GM10266 (cell line): ENCODE measurements around the gene WHRN.

Experiments used
- DNase-seq: peaks from one replicate; pipeline ENCODE4 v3.0.0; 2012; ENCODE audit errors: extremely low spot score
- TF ChIP-seq, protein P1 (sequence below): IDR thresholded peaks from 2 replicates; pipeline ENCODE4 v1.5.1; 2012; ENCODE audit warnings: mild to moderate bottlenecking, low read depth; ENCODE audit not compliant: control insufficient read depth, insufficient read depth; ENCODE audit errors: missing control alignments

WHRN gene

DNA sequence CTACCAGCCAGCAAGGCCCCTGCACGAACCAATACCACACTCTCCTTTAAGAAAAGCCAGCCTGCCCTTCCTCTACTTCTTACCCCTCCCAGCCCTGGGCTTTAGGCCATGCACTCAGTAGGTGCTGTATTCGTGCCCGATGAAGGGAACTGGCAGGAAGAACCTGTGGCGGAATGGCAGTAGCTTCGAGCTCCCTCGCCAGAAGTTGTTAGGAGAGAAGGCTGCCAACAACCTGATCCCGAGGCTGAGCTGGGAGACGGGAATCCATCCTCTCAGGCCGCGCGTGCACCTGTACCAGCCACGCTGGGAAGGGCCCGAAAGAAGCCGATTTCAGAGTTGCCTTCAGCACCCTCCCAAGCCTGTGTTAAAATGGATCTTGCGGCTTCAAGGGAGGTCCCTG is 72.2 kb downstream of the WHRN start:
- DNase-seq = no peak
- TF ChIP-seq, protein P1, sequence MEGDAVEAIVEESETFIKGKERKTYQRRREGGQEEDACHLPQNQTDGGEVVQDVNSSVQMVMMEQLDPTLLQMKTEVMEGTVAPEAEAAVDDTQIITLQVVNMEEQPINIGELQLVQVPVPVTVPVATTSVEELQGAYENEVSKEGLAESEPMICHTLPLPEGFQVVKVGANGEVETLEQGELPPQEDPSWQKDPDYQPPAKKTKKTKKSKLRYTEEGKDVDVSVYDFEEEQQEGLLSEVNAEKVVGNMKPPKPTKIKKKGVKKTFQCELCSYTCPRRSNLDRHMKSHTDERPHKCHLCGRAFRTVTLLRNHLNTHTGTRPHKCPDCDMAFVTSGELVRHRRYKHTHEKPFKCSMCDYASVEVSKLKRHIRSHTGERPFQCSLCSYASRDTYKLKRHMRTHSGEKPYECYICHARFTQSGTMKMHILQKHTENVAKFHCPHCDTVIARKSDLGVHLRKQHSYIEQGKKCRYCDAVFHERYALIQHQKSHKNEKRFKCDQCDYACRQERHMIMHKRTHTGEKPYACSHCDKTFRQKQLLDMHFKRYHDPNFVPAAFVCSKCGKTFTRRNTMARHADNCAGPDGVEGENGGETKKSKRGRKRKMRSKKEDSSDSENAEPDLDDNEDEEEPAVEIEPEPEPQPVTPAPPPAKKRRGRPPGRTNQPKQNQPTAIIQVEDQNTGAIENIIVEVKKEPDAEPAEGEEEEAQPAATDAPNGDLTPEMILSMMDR = no peak

DNA sequence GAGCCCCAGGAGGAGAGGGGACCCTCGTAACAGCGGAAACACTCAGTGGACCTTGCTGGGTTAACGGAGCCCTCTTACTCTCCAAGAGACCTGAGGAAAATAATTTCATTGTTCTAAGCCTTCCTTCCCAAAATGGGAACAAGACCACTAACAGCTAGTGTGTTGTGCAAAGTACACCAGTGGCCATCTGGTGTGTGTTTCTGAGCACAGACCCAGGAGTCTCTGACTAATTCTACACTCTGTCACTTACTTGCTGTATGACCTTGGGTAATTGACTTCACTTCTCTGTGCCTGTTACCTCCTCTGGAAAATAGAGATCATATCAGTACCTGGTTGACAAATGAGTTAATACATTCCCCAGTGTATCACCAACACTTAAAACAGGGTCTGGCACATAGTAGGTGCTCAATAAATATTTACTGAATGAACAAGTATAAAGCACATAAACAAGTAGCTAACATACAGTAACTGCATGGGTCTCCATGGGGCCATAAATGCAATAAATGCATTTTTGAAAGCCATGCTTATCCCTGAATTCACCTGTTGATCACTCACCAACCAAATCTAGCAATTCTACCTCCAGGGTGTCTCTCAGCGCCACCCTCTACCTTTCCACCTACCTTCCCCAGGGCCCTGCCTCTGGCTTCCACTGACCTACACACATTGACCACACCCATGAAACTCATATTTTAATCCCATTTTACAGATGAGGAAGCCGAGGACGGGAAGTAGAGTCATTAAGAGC is 72.8 kb downstream of the WHRN start:
- TF ChIP-seq, protein P1 = no peak
- no peak for DNase-seq

DNA sequence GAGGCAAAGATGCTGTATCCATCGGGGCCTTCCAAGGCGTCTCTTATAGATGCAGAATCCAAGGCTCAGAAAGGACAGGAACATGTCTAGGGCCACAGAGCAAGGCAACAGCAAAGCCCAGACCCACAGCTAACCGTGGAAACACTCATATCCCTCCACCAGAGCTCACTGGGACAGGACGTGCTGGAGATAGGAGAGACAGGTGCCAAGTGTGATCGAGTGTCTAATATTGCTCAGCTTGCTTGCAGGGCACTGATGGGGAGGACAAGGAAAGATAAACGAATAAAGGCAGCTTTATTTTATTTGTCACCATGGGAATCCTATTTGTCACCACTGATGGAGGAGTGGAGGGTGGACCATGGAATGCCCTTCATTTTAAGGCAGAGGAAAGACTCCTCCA is 73.5 kb downstream of the WHRN start:
- DNase-seq = no peak

DNA sequence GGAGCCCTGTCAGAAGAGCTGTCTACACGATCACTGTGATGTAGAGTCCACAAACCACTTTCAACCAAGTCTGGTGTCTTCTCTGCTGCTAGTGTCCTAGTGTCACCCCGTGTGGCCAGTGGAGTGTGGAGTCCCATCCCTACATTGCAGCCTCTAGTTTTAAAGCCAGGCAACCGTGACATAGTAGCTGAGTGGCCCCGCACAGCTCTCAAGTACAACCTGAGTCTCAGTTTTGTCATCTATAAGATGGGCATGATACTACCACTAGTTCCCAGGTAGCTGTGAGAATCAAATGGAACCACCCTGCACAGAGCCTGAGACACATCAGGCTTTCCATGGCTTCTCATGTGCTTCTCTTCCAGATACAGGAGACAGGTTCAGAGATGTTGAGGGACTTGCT is 74.3 kb downstream of the WHRN start:
- DNase-seq = no peak
- TF ChIP-seq, protein P1 = no peak

More for the DNA sequence above, 73.5 kb downstream of the WHRN start:
- TF ChIP-seq, protein P1 = no peak

DNA sequence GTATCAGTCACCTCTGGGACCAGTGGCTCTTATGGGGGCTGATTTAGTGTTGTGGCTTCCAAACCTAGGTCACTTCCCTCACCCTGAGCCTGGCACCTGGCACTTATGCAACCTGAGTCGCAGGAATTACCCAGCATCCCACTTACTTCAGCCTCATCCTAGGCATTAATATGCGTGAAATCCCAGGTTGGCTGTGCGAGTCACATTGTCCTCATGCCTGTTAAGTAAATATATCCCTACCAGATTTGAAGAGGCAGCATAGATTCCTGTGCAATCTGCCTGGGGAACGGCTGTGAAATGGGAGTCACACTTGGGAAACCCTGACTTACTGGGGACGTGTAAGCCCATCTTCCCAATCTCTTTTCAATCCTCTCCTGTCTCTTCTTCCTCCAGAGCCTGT is 74.8 kb downstream of the WHRN start:
- TF ChIP-seq, protein P1 = no peak
- DNase-seq = no peak

DNA sequence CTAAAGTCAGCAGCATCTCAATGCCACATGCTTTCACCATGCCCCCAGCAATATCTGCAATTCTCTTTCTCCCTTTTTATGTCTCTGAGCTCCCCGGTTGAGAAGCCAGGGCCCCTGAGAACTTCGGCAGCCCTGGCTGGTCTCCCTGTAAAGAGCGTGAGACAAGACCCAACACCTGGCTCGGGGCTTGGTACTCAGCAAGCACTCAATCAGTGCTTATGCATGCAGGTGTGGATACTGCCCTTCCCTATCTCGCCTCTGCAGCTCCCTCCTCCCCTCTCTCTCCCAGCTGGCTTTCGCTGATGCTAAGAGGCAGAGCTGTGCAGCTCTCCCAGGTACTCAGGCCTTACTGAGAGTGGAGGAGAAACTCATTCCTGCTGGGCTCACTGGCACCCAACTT is 75.8 kb downstream of the WHRN start:
- TF ChIP-seq, protein P1 = no peak
- DNase-seq = no peak

DNA sequence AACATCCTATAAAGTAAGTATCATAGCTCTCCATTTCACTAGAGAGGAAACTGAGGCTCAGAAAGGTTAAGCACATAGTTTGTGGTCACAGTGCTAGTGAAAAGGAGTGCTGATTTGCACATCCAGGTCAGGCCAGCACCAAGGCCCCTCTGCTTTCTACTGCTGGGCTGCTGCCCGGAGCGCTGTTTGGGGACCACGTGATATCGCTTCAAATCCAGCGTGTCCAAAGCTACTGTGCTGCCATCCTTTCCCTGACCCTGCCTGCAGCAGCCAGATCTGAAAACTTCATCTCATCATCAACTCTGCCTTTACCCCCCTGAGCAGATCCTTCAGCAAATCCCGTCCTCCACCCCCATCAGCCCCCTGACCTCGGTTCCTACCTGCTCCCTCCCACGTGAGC is 76.8 kb downstream of the WHRN start:
- no peak for DNase-seq
- TF ChIP-seq, protein P1 = no peak
